Thyroid gland (tissue), 4 donors: ENCODE results near the gene RNF215.

Source experiments
- CTCF ChIP-seq, 6 experiments: fragments of 200-600 bp in 3 of 6; fragments of 450-650 bp in 3 of 6; sonication (generic) in 3 of 6; IDR thresholded peaks; one replicate each; pipeline ENCODE4 v1.5.1; 2016 to 2019; ENCODE audit warnings: antibody characterized with exemption in 6 of 6, mild to moderate bottlenecking in 2 of 6, inconsistent platforms in 1 of 6, moderate library complexity in 1 of 6
- POLR2A ChIP-seq, 2 donors: fragments of 450-650 bp; IDR thresholded peaks; one replicate each; pipeline ENCODE4 v1.6.1; 2017; ENCODE audit warnings: antibody characterized with exemption in 2 of 2, mild to moderate bottlenecking in 2 of 2, moderate library complexity in 1 of 2

GRCh38 chr22:30340911-30341685 lies 46.1 kb downstream of the RNF215 start:
- TF ChIP-seq CTCF (IDR thresholded peaks at IDR 0.05): no peak
- no peak for TF ChIP-seq POLR2A (IDR thresholded peaks at IDR 0.05)
